ENCODE results near the gene CPHXL.

Gene CPHXL
- total RNA-seq, result 0 to 0.07 (median 0) reads per million in 18 experiments

GRCh38 chr16:75726390-75726789 lies at the start of gene CPHXL:
TSS of gene CPHXL (minus strand) at chr16:75726490. CDS start at chr16:75726442, 48 bp downstream.
- DNase-seq, result no peak

GRCh38 chr16:75774197-75774596 lies 47.9 kb upstream of the CPHXL start:
- DNase-seq, result no peak

- no peak for DNase-seq
Measured at GRCh38 chr16:75770051-75770450, 43.8 kb upstream of the CPHXL start.

- peak; percentile 39 to 62 for DNase-seq
Measured at GRCh38 chr16:75764154-75764768, 38.0 kb upstream of the CPHXL start.

DNA sequence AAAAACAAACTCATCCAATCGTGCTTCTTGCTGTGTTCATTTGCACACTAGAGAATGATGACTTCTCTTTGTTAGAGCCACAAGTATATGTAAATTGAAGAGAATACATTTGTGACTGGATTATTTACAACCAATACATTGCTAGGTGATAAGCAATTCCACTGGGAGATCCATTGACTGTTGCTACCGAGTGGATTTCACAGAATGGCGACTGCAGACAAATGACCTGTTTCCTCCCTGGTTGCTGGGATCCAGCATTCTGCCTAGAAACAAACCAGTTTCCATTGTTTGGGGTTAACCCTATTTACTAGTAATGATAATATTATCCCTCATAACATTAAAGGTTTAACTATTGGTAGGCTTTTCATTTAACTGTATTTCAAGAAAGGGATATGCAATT lies 36.9 kb upstream of the CPHXL start:
- no peak for DNase-seq

GRCh38 chr16:75762746-75763145 lies 36.5 kb upstream of the CPHXL start:
- DNase-seq, result no peak

DNA sequence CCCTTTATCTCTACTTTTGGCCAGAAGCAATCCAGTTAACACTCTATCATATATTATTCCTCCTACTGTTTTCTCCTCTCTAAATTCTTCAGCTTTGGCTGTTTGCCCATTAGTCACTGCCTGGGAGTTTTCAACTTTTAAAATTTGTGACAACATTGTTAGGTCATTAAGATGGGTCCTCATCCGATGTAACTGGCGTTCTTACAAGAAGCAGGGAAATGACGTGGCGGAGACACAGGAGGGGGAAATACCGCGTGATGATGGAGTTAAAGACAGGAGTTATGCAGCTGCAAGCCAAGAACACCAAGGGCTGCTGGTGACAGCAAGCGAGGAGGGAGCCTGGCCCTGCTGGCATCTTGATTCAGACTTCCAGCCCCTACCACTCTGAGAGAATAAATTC lies 34.8 kb upstream of the CPHXL start:
- DNase-seq, result no peak

DNA sequence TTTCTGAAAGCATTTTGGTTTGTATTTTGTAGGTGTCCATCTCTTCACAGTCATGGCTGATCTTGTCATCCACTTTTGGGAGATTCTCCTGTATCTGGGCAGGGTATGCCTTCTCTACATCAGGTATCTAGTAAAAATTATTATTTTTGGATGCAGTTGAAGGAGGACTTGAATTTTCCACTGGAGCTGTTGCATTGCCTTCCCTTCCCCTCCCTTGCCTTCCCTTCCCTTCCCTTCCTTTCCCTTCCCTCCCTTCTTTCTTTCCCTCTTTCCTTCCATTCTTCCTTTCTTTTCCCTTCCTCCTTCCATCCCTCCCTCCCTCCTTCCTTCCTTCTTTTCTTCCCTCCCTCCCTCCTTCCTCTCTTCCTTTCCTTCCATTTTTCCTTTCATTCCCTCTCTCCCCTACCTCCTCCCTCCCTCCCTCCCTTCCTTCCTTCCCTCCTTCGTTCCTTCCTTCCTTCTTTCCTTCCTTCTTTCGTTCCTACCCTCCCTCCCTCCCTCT lies 33.8 kb upstream of the CPHXL start:
- no peak for DNase-seq

DNA sequence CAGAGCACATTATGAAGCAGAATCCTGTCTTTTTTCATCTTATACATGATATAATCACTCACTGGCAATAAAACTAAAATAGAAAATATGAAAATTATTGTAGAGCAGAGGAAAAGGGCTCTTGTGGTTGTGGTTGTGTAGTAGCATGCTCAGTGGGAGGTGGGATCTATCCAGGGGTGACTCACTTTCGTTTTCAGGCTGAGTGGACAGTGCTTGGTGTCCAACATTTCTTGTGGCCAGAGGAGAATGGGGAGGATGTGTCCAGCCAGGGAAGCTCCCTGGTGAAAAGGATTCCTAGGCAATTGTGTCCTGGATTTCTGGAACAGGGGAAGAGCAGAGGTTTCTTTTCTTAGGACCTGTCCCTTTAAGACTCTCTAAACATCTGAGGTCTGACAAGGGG lies 31.9 kb upstream of the CPHXL start:
- no peak for DNase-seq

- no peak for DNase-seq
Measured at GRCh38 chr16:75754141-75754540, 27.9 kb upstream of the CPHXL start.

- no peak for DNase-seq
Measured at GRCh38 chr16:75750528-75750927, 24.2 kb upstream of the CPHXL start.

DNA sequence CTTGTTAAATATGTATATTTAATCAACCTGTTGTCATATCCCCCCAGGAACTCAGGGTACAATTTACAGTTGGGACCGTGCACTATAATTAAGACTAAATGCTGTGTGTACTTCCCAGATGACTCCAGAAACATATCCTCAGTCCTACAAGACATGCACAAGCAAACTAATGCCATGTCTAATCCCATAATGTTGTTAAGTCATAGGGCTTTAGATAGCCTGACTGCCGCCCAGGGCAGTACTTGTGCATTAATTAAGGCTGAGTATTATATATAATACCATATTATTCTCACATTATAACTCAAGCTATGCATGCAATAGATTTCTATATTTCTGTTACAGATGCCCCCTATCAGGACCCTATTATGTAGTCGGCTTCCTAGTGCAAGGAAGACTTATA lies 20.1 kb upstream of the CPHXL start:
- DNase-seq, result no peak

GRCh38 chr16:75745823-75746222 lies 19.5 kb upstream of the CPHXL start:
- no peak for DNase-seq

- DNase-seq, result no peak
Measured at GRCh38 chr16:75745242-75745641, 19.0 kb upstream of the CPHXL start.

DNA sequence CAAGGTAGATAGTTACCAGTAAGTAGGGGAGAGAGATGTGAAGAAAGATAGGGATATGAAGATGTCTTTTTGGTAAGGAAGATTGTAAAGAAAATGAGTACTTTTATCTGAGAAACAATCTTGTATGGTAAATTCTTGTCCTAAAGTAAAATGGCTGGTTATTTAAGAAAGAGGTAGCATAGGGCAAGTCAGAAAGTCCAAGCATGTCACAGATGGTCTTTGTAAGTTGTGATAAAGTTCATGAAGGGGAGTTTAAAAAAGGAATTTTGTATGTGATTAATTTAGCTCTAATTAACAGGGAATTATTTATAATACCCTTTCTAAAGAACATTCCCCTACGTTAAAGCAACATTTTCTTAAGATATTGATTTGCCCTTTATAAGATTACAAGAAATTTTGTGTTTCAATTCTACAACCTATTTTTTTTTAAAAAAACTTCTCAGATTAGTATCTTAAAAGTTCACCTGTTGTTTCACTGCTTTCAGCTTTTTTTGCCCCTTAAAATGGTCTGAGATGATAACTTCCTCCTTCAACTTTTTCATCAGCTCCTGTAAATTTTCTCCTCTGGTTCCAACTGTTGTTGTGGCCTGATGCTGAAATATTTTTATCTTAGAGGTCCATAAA lies 16.2 kb upstream of the CPHXL start:
- DNase-seq, result no peak

DNA sequence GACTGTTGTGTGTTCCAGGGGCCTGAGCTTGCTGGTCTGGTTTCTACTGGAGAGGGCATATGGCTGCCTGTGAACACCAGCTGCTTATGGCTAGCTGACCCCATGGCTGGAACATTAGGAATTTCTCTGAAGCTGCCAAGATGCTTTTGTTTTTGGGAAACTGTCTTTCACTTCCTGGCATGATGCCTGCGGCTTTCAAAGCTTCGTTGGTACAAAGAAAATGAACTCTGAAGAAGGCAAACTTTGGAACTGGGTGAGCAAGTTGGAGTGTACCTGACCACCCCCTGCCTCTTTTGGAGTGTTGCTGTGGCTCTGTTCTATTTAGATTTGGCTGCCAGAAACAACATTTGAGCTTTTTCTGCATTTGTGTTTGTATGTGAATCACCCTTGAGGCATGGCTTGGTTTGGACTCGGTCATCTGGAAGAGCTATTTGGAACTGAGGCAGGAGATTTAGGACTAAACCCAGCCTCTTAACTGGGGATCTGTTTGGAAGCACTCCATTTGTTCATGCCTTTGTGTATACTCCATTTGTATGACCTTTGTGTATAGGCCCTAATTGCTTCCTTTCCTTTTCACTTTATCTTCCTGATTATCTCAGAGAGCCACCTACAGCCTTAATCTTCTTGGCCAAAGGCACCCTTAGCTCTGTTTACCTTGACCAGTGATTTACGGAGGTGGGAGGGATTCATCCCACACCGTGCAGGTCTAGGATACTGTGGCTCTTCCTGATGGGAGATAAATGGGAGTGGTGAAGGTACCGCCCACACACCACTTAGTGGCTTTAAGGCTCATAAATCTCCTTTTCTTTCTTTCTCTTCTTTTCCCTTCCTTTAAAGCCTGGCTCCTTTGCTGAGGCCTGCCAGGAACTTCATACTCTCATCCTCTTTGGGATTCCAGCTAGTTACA lies 7.3 kb upstream of the CPHXL start:
- DNase-seq, result no peak

DNA sequence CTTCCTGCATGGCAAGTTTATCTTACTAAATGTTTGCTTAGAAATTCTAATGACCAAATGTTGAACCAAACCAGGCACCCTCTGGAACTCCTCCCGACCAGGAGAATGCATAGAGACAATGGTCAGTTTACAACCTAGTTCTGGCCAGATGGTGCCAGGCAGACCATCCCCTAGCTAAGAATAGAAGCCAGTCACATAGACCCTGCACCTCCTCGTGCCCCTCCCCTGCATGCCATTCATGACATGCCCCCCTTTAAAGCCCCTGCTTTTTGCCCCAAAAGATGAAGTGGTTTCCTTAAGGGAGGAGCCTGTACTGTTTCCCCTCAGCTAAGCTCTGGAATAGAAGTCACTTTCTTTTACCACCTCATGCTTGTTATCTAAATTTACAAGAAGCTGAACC lies 6.6 kb upstream of the CPHXL start:
- DNase-seq, result no peak

- no peak for DNase-seq
Measured at GRCh38 chr16:75727221-75727620, 931 bp upstream of the CPHXL start.

DNA sequence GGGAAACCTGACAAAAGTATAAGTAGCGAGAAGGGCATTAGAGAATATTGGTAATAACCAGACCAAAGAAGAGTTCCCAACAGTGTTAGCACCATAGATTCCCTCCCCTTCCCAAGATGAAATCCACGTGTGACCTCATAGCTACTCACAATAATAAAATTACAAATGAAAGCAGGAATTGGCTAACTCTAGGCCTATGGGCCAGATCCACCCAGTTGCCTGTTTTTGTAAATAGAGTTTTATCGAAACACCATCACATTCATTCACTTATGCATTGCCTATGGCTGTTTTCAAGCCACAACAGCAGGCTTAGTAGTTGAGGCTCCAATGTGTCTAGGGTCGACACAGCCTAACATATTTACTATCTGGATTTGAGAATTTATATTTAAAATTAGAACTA lies 7.8 kb downstream of the CPHXL start:
- no peak for DNase-seq

DNA sequence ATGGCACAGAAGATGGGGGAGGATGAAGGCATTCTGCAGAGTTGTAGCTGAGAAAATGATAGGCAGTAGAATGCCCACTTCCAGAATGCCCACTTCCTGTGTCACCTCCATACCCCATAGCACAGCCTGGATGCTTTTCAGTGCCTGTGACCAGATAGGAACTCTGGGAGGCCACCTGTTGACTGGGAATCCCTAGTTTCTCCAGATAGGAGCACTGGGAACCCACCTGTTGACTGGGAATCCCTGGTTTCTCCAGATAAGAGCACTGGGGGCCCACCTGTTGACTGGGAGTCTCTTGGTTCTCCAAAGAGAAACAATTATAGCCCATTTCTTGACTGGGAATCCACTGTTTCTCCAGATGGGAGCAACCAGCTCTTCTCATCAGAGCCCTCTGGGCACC lies 11.6 kb downstream of the CPHXL start:
- DNase-seq, result no peak

- DNase-seq, result no peak
Measured at GRCh38 chr16:75710344-75710743, 15.9 kb downstream of the CPHXL start.

DNA sequence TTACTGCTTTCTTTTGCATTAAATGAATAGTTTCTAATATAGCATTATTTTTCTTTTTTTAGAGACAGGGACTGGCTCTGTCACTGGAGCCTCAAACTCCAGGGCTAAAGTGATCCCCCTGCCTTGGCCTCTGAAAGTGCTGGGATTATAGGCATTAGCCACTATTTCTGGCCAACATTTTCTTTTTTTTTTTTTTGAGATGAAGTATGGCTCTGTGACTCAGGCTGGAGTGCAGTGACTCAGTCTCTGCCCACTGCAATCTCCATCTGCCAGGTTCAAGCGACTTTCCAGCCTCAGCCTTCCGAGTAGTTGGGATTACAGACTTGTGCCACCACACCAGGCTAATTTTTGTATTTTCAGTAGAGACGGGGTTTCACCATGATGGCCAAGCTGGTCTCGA lies 23.0 kb downstream of the CPHXL start:
- DNase-seq, result no peak

DNA sequence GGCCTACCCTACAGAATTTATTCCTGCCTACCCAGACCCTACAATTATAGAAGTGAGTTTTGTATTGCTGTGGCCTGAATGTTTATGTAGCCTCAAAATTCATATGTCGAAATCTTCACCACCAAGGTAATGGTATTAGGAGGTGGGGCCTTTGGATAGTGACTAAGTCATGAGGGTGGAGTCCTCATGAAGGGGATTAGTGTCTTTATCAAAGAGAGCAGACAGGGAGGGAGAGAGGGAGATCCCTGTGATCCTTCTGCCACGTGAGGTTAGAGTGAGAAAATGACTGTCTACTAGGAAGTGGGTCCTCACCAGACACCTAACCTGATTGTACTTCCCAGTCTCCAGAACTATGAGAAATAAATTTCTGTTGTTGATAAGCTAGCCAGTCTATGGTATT lies 24.0 kb downstream of the CPHXL start:
- DNase-seq, result no peak

DNA sequence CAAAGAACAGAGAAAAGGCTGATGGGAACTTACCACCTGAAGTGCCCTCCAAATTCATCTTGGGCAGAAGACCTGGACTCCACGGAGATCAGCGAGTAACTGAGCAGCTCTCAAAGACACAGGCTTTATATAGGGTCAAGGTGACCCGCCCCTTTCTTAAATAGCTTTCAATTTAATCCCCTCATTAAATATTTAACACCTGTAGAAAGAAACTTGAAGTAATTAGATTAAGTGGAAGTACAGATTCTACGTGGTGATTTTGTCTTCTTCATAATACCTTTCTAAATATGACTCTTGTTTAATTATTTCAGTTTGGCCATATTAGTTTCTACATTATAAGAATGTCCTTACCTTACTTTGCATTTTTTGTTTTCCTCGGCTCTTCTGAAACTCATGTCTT lies 24.9 kb downstream of the CPHXL start, which contains the start of gene DUXB:
Gene DUXB, minus strand, starts transcription at position 101 of the 400 bp plus-strand sequence. Its CDS starts 43 bp downstream, at position 58.
- no peak for DNase-seq
